ENCODE data around the gene WAPL. TPM values are rescaled to one million over a fixed set of nuclear protein-coding genes. Genes with fewer than 3 reads are reported as not detected.

The WAPL gene
- total and polyA plus RNA-seq, 2 of the 13 experiments (the other 11 are each of a cell fraction or from before 2014, with no cell fraction given), result 13.2 to 43.5 TPM

DNA sequence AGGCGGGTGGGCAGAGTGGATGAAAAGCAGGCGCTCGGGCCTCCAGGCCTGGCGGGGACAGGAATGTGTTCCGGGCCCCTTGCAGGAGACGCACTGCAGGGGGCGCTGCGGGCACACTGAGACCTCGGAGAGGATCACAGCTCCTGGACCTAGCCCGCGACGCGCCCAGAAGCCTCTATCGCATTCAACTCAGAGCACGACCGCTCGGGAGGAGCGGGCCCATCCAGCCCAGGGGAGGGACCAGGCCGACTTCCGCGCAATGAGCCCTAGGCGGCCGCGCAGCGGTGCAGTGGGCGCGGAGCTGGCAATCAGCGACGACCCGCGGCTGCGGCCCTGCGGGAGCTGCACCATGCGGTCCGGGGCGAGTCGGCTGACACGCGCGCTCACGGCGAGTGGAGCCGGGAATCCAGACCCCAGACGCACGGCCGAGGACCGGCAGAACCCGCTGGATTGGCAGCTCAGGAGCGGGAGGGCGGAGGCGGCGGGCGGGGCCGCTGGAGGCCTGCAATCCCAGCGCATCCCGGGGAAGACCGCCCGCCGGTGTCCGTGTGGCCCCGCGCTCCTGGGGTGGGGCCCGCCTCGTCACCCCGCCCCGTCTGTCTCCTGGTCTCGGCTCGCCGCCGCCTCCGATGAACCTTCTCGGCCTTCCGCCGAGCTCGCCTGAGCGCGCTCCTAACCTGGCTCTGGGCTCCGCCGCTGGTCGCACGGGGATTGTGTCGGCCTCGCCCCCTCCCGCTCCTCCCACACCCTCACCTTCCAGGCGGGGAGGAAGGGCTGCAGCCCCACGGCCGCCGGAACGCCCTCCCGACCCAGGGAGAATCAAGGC, 121.5 kb downstream of the WAPL start (continued):
- TF ChIP-seq CC2D1A (CRISPR knock-in tag; IDR thresholded peaks at IDR 0.05) (peak; percentile 81; the same call in 1 of the 2 replicates), HDAC2 (CRISPR knock-in tag; IDR thresholded peaks at IDR 0.05) (peak; percentile 82), SIX4 (CRISPR knock-in tag; IDR thresholded peaks at IDR 0.05) (no peak), CBX5 (CRISPR knock-in tag; IDR thresholded peaks at IDR 0.05; ENCODE audit: borderline replicate concordance) (peak; percentile 88; the same call in 1 of the 2 replicates), ZNF205 (CRISPR knock-in tag; IDR thresholded peaks at IDR 0.05) (peak; percentile 78), YEATS2 (CRISPR knock-in tag; IDR thresholded peaks at IDR 0.05; ENCODE audit: borderline replicate concordance) (peak; percentile 69; the same call in 1 of the 2 replicates), ZBED4 (CRISPR knock-in tag; IDR thresholded peaks at IDR 0.05; ENCODE audit: borderline replicate concordance) (peak; percentile 82), ZNF567 (CRISPR knock-in tag; IDR thresholded peaks at IDR 0.05; ENCODE audit: borderline replicate concordance) (0 out of 2 replicates have a peak, but pooled peaks have one; percentile 91), REPIN1 (CRISPR knock-in tag; IDR thresholded peaks at IDR 0.05; ENCODE audit: borderline replicate concordance, low read depth) (peak; percentile 85), ZFP62 (CRISPR knock-in tag; IDR thresholded peaks at IDR 0.05) (no peak)
- TF ChIP-seq, protein P1, sequence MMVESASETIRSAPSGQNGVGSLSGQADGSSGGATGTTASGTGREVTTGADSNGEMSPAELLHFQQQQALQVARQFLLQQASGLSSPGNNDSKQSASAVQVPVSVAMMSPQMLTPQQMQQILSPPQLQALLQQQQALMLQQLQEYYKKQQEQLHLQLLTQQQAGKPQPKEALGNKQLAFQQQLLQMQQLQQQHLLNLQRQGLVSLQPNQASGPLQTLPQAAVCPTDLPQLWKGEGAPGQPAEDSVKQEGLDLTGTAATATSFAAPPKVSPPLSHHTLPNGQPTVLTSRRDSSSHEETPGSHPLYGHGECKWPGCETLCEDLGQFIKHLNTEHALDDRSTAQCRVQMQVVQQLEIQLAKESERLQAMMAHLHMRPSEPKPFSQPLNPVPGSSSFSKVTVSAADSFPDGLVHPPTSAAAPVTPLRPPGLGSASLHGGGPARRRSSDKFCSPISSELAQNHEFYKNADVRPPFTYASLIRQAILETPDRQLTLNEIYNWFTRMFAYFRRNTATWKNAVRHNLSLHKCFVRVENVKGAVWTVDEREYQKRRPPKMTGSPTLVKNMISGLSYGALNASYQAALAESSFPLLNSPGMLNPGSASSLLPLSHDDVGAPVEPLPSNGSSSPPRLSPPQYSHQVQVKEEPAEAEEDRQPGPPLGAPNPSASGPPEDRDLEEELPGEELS (CRISPR knock-in tag; IDR thresholded peaks at IDR 0.05), result peak; percentile 51; the same call in 1 of the 2 replicates
